A549 treated with GW870086 at 1 μM for 4 hours (cell line): ENCODE measurements around the gene SLC6A19. TPM values are rescaled to one million over a fixed set of nuclear protein-coding genes. Genes with fewer than 3 reads are reported as not detected.

Experiments used
- total RNA-seq: library from RNA; stranded (reverse); fragments of 200-300 nt; extraction: Qiagen RNA extraction; gene quantifications from 5 replicates; pipeline ENCODE4 v1.2.3, GENCODE V29; 2022; ENCODE audit warnings: low read depth

SLC6A19 gene
- 0.07 to 0.13 TPM (median 0.10 TPM) in 5 replicates for total RNA-seq

DNA sequence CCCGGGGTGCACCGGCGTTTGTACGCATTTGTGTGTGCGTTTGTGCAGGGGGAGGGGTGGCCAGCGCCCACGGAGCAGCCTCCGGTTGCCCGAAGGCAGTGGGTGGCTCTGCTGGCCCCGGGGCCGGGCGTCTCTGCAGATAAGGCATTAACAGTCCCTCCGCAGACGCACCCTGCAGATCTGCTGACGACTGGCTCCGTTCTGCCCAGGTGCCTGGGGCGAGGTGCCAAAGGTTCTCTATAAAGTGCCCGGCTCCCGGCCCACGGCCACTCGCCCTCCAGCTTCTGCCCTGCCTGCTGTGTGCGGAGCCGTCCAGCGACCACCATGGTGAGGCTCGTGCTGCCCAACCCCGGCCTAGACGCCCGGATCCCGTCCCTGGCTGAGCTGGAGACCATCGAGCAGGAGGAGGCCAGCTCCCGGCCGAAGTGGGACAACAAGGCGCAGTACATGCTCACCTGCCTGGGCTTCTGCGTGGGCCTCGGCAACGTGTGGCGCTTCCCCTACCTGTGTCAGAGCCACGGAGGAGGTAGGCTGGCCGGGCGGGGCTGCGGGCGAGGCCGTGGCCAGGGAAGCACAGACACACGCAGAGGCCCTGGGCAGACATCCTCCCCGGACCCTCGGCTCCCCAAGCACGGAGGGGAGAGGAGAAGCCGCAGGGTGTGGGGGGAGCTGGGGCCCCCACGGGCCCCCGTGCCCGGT lies at the start of gene SLC6A19:
TSS of gene SLC6A19 (plus strand) at position 269 of the 699 bp plus-strand sequence. CDS start at position 325, 56 bp downstream.

DNA sequence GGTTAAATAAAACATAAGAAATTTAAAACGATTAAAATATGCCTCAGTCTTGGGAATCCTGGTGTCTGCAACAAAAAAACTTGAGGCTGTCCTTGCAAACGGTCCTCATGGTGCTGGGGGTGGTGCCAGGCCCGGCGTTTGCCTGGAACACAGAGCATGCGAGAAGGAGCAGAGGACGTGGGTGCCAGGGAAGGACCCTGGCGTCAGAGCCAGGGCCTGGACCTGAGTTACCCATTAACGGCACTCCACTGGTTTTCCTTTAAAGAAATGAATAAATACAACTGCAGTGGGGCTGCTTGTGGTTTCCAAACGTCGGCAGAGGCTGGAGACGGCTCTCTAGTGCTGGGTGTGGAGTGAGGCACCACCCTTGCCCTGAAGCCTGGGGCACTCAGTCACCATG lies 23.7 kb downstream of the SLC6A19 start, which contains the start of gene SLC6A18:
TSS of gene SLC6A18 (plus strand) at position 301 of the 400 bp plus-strand sequence. CDS start at position 398, 97 bp downstream.

Other genes starting within 250 kb of the SLC6A19 start
- gene NKD2, start 192.8 kb upstream of the SLC6A19 start, total RNA-seq = 15.5 to 19.9 TPM (median 18.5 TPM) in 5 replicates
- gene SLC12A7, start 89.5 kb upstream of the SLC6A19 start, total RNA-seq = 22.5 to 31.0 TPM (median 30.2 TPM) in 5 replicates
- not detected in 5 replicates for gene SLC6A18, start 23.8 kb downstream of the SLC6A19 start, total RNA-seq
- gene TERT, start 93.5 kb downstream of the SLC6A19 start, total RNA-seq = 1.8 to 2.5 TPM (median 2.1 TPM) in 5 replicates
- 158 to 180 TPM (median 170 TPM) in 5 replicates for gene CLPTM1L, start 143.5 kb downstream of the SLC6A19 start, total RNA-seq
- 0.15 to 0.53 TPM (median 0.30 TPM) in 5 replicates for gene SLC6A3, start 243.8 kb downstream of the SLC6A19 start, total RNA-seq